Measurements from ENCODE around the gene COL8A2.

The COL8A2 gene

GRCh38 chr1:36157115-36157903, 32.3 kb upstream of the COL8A2 start:
- DNase-seq: peak; percentile 71

- DNase-seq: peak; percentile 87
Measured at GRCh38 chr1:36156329-36157114, 31.5 kb upstream of the COL8A2 start.

- DNase-seq: peak; percentile 92
Measured at GRCh38 chr1:36155408-36156328, 30.6 kb upstream of the COL8A2 start, which contains the start of gene MAP7D1. TSS of gene MAP7D1 (plus strand) at chr1:36156160. CDS start at chr1:36156418, 258 bp downstream.

- peak; percentile 58 for DNase-seq
Measured at GRCh38 chr1:36154765-36155407, 29.9 kb upstream of the COL8A2 start.

- DNase-seq: no peak
Measured at GRCh38 chr1:36154335-36154734, 29.3 kb upstream of the COL8A2 start.

GRCh38 chr1:36153476-36153875, 28.5 kb upstream of the COL8A2 start:
- no peak for DNase-seq

GRCh38 chr1:36151845-36152203, 26.8 kb upstream of the COL8A2 start:
- no peak for DNase-seq

- DNase-seq: no peak
Measured at GRCh38 chr1:36151134-36151844, 26.3 kb upstream of the COL8A2 start.

GRCh38 chr1:36150296-36151133, 25.5 kb upstream of the COL8A2 start:
- DNase-seq: peak; percentile 85

GRCh38 chr1:36149973-36150295, 24.9 kb upstream of the COL8A2 start:
- no peak for DNase-seq

GRCh38 chr1:36149237-36149972, 24.4 kb upstream of the COL8A2 start, which contains the start of gene TRAPPC3:
TSS of gene TRAPPC3 (minus strand) at chr1:36149486. CDS start at chr1:36149378, 108 bp downstream.
- peak; percentile 100 for DNase-seq

- DNase-seq: no peak
Measured at GRCh38 chr1:36148821-36149236, 23.8 kb upstream of the COL8A2 start.

GRCh38 chr1:36144413-36144812, 19.4 kb upstream of the COL8A2 start:
- no peak for DNase-seq

GRCh38 chr1:36143424-36143823, 18.4 kb upstream of the COL8A2 start:
- DNase-seq: no peak

- DNase-seq: no peak
Measured at GRCh38 chr1:36142121-36142520, 17.1 kb upstream of the COL8A2 start.

GRCh38 chr1:36139521-36139920, 14.5 kb upstream of the COL8A2 start:
- no peak for DNase-seq

- DNase-seq: no peak
Measured at GRCh38 chr1:36137776-36138175, 12.8 kb upstream of the COL8A2 start.

- no peak for DNase-seq
Measured at GRCh38 chr1:36137226-36137625, 12.2 kb upstream of the COL8A2 start.

GRCh38 chr1:36136535-36136934, 11.5 kb upstream of the COL8A2 start:
- no peak for DNase-seq

- no peak for DNase-seq
Measured at GRCh38 chr1:36135796-36136195, 10.8 kb upstream of the COL8A2 start.

All from right forelimb (tissue), 1 donor.